HepG2 (cell line): ENCODE data around the gene MYCBPAP. TPM values are rescaled to one million over a fixed set of nuclear protein-coding genes. Genes with fewer than 3 reads are reported as not detected.

Experiments used
- ARID5B ChIP-seq: IDR thresholded peaks from 2 replicates; pipeline ENCODE4 v1.4.0; 2020; ENCODE audit warnings: mild to moderate bottlenecking, missing genetic modification reagents
- EED ChIP-seq: sonication (generic); formaldehyde crosslinking; IDR thresholded peaks from 2 replicates; pipeline ENCODE4 v1.5.0; 2020; ENCODE audit warnings: mild to moderate bottlenecking, missing genetic modification reagents
- FOXA3 ChIP-seq: IDR thresholded peaks from 2 replicates; pipeline ENCODE4 v1.6.1; 2016; ENCODE audit warnings: missing genetic modification reagents, missing compliant biosample characterization
- HOXA7 ChIP-seq: sonication (generic); formaldehyde crosslinking; IDR thresholded peaks from 2 replicates; pipeline ENCODE4 v1.8.1; 2022; ENCODE audit warnings: mild to moderate bottlenecking, missing genetic modification reagents, moderate library complexity
- KLF16 ChIP-seq, 2 experiments: sonication (generic) in 1 of 2; formaldehyde crosslinking in 1 of 2; IDR thresholded peaks; 2 replicates each; pipeline versions ENCODE4 v1.6.1 to v1.8.0; 2016 to 2023; ENCODE audit warnings: missing genetic modification reagents in 2 of 2, missing compliant biosample characterization in 1 of 2
- MXD4 ChIP-seq: IDR thresholded peaks from 2 replicates; pipeline ENCODE4 v1.6.1; 2016; ENCODE audit warnings: mild to moderate bottlenecking, missing biosample characterization, missing genetic modification reagents
- NFIB ChIP-seq: sonication (generic); formaldehyde crosslinking; IDR thresholded peaks from 2 replicates; pipeline ENCODE4 v1.9.0; 2021; ENCODE audit warnings: missing genetic modification reagents, mild to moderate bottlenecking, borderline replicate concordance
- NFYB ChIP-seq: sonication (generic); formaldehyde crosslinking; IDR thresholded peaks from 2 replicates; pipeline ENCODE4 v1.4.0; 2020; ENCODE audit warnings: missing genetic modification reagents
- NR3C1 ChIP-seq: sonication (generic); formaldehyde crosslinking; IDR thresholded peaks from 2 replicates; pipeline ENCODE4 v1.4.0; 2020; ENCODE audit warnings: missing genetic modification reagents
- RFX1 ChIP-seq: fragments of 450-650 bp; IDR thresholded peaks from 2 replicates; pipeline ENCODE4 v1.6.1; 2017
- RORA ChIP-seq: sonication (generic); formaldehyde crosslinking; IDR thresholded peaks from 2 replicates; pipeline ENCODE4 v1.5.0; 2020; ENCODE audit warnings: mild to moderate bottlenecking, missing genetic modification reagents, moderate library complexity
- TBX3 ChIP-seq: fragments of 450-650 bp; IDR thresholded peaks from 2 replicates; pipeline ENCODE4 v1.6.1; 2017; ENCODE audit warnings: antibody characterized with exemption, mild to moderate bottlenecking, inconsistent platforms, borderline replicate concordance
- TMF1 ChIP-seq: sonication (generic); formaldehyde crosslinking; IDR thresholded peaks from 2 replicates; pipeline ENCODE4 v1.8.1; 2022; ENCODE audit warnings: low read depth, missing genetic modification reagents
- TSC22D2 ChIP-seq: sonication (generic); formaldehyde crosslinking; IDR thresholded peaks from 2 replicates; pipeline ENCODE4 v1.5.1; 2020; ENCODE audit warnings: missing genetic modification reagents, mild to moderate bottlenecking, borderline replicate concordance
- ZBTB25 ChIP-seq: IDR thresholded peaks from 2 replicates; pipeline ENCODE4 v1.6.1; 2018; ENCODE audit warnings: missing genetic modification reagents
- ZC3H4 ChIP-seq: sonication (generic); formaldehyde crosslinking; IDR thresholded peaks from 2 replicates; pipeline ENCODE4 v1.4.0; 2020; ENCODE audit warnings: missing genetic modification reagents, borderline replicate concordance
- ZFAT ChIP-seq: sonication (generic); formaldehyde crosslinking; conservative IDR thresholded peaks from 2 replicates; pipeline ENCODE4 v1.8.1; 2023; ENCODE audit warnings: missing genetic modification reagents, inconsistent platforms
- ZNF468 ChIP-seq: sonication (generic); formaldehyde crosslinking; IDR thresholded peaks from 2 replicates; pipeline ENCODE4 v1.8.0; 2022; ENCODE audit warnings: mild to moderate bottlenecking, moderate library complexity, missing genetic modification reagents
- ZNF546 ChIP-seq: sonication (generic); formaldehyde crosslinking; conservative IDR thresholded peaks from 2 replicates; pipeline ENCODE4 v1.8.1; 2023; ENCODE audit warnings: mild to moderate bottlenecking, missing genetic modification reagents
- ZNF800 ChIP-seq: sonication (generic); formaldehyde crosslinking; IDR thresholded peaks from 2 replicates; pipeline ENCODE4 v1.4.0; 2020; ENCODE audit warnings: missing genetic modification reagents
- polyA plus RNA-seq, 8 experiments: library from polyadenylated mRNA; depleted of rRNA in 3 of 8; stranded (reverse) in 7 of 8; unstranded in 1 of 8; fragments of >200 nt; fragmentation: Illumina TruSeq in 4 of 8; extraction: Trizol in 4 of 8; gene quantifications; 2 replicates each; pipeline versions ENCODE4 v1.2.1 to v1.2.3, GENCODE V29; 2011 to 2016; ENCODE audit warnings: low read depth in 4 of 8, missing spikeins in 1 of 8, mixed read lengths in 1 of 8; ENCODE audit not compliant: insufficient read depth in 1 of 8
- total RNA-seq, 5 experiments: library from RNA; depleted of rRNA; stranded (reverse); fragments of >200 nt; fragmentation: Illumina TruSeq; extraction: Trizol; gene quantifications; 2 replicates each; pipeline ENCODE4 v1.2.3, GENCODE V29; 2016; ENCODE audit warnings: low read depth in 1 of 5
- TF ChIP-seq, protein P1 (sequence below): sonication (generic); formaldehyde crosslinking; IDR thresholded peaks from 2 replicates; pipeline ENCODE4 v1.5.0; 2020; ENCODE audit warnings: mild to moderate bottlenecking, missing genetic modification reagents

Gene MYCBPAP
- total and polyA plus RNA-seq, 2 of the 13 experiments (the other 11 are each of a cell fraction or from before 2014, with no cell fraction given), result 0.22 to 0.24 TPM

DNA sequence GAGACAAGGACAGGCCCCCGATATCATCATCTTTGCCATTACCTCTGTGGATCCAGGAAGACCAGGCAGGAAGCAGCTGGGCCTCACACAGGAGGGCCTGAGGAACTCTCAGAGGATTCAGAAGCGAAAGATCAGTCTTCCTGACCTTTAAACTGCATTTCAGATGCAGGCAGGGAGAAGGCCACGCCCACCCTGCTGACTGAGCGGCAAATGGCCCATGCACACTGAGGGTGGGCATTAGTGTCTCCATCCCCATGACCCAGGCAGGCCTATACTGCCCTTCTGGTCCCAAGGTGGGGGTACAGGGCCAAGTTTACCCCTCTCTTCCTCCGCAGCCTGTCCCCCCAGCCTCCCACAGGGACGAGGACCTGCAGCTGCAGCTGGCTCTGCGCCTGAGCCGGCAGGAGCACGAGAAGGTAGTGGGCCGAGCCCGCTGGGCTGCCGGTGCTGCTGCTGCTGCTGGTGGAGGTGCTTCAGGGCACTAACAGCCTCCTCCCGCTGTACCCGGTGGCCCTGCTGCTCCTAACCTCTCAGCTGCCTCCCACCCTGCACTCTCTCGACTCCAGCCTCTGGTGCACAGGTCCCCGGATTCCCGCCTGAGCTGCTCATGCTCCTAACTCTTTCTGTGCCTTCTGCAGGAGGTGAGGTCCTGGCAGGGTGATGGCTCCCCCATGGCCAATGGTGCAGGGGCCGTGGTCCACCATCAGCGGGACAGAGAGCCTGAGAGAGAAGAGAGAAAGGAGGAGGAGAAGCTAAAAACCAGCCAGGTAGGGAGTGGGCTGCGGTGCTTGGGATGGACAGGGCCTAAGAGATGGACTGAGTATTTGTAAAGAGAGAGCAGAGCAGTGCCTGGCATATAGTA, 30.5 kb downstream of the MYCBPAP start (continued):
- TF ChIP-seq ZNF800 (CRISPR knock-in tag) (no peak), KLF16 (CRISPR knock-in tag; IDR thresholded peaks at IDR 0.05) (no peak), TSC22D2 (CRISPR knock-in tag) (no peak), ZFAT (CRISPR knock-in tag) (no peak), MXD4 (CRISPR knock-in tag) (no peak), TMF1 (CRISPR knock-in tag) (no peak), ARID5B (0 out of 2 replicates have a peak, but pooled peaks have one; percentile 5), NR3C1 (CRISPR knock-in tag) (no peak), ZNF546 (CRISPR knock-in tag) (no peak), RFX1 (no peak), HOXA7 (CRISPR knock-in tag) (no peak), FOXA3 (CRISPR knock-in tag) (no peak), NFIB (CRISPR knock-in tag) (no peak), ZNF468 (CRISPR knock-in tag) (no peak; the same call in 1 of the 2 replicates), ZC3H4 (CRISPR knock-in tag) (no peak), NFYB (CRISPR knock-in tag) (no peak), EED (CRISPR knock-in tag) (no peak; the same call in 1 of the 2 replicates), RORA (no peak), ZBTB25 (CRISPR knock-in tag) (no peak), TBX3 (no peak)
- TF ChIP-seq, protein P1, sequence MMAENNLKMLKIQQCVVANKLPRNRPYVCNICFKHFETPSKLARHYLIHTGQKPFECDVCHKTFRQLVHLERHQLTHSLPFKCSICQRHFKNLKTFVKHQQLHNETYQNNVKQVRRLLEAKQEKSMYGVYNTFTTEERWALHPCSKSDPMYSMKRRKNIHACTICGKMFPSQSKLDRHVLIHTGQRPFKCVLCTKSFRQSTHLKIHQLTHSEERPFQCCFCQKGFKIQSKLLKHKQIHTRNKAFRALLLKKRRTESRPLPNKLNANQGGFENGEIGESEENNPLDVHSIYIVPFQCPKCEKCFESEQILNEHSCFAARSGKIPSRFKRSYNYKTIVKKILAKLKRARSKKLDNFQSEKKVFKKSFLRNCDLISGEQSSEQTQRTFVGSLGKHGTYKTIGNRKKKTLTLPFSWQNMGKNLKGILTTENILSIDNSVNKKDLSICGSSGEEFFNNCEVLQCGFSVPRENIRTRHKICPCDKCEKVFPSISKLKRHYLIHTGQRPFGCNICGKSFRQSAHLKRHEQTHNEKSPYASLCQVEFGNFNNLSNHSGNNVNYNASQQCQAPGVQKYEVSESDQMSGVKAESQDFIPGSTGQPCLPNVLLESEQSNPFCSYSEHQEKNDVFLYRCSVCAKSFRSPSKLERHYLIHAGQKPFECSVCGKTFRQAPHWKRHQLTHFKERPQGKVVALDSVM (CRISPR knock-in tag), result peak; percentile 34; the same call in 1 of the 2 replicates
